IMR-90 (cell line): ENCODE data around the gene COPZ1. TPM values are rescaled to one million over a fixed set of nuclear protein-coding genes. Genes with fewer than 3 reads are reported as not detected.

Experiments
- ATAC-seq: fragments of 200-7000 bp; cut with Tn5 transposase; 2 replicates; pipeline ENCODE4 v1.9.1; 2020; ENCODE audit warnings: low read depth, mild to moderate bottlenecking, moderate library complexity
- BruUV-seq: library from RNA; stranded (reverse); fragments of 400-500 nt; replicated peaks from 2 replicates; lab custom pipeline; 2021; lab: Mats Ljungman, UMichigan
- CTCF ChIA-PET: fragments of 300-600 bp; formaldehyde crosslinking; extraction: SDS; loops from one replicate; lab custom pipeline; 2021; ENCODE audit warnings: antibody characterized with exemption; lab: Yijun Ruan, JAX
- POLR2A ChIA-PET: fragments of 300-600 bp; sonication (Branson Sonifier 250); formaldehyde crosslinking; loops from one replicate; lab custom pipeline; 2022; ENCODE audit warnings: antibody characterized with exemption; ENCODE audit not compliant: unreplicated experiment; lab: Charles Lee
- DNase-seq: peaks from one replicate; pipeline ENCODE4 v3.0.0; 2013
- H2AFZ ChIP-seq: replicated peaks from 2 replicates; pipeline ENCODE3; 2013; ENCODE audit warnings: low read length, mild to moderate bottlenecking; ENCODE audit not compliant: poor library complexity
- H2AK5ac ChIP-seq: 2 replicates; pipeline ENCODE4 v1.6.1; 2013; ENCODE audit warnings: low read depth, low read length, inconsistent platforms
- H2AK9ac ChIP-seq: replicated peaks from 2 replicates; pipeline ENCODE3; 2013; ENCODE audit warnings: mild to moderate bottlenecking, low read depth, low read length, moderate library complexity; ENCODE audit not compliant: poor library complexity
- H2BK120ac ChIP-seq: 2 replicates; pipeline ENCODE4 v1.6.1; 2013; ENCODE audit warnings: low read depth, low read length, inconsistent platforms
- H2BK15ac ChIP-seq: 3 replicates; pipeline ENCODE4 v1.6.1; 2013; ENCODE audit warnings: low read depth, low read length, inconsistent platforms
- H2BK20ac ChIP-seq: 2 replicates; pipeline ENCODE4 v1.6.1; 2013; ENCODE audit warnings: low read depth, mild to moderate bottlenecking, inconsistent platforms, low read length, moderate library complexity
- H2BK5ac ChIP-seq: 2 replicates; pipeline ENCODE4 v1.6.1; 2013; ENCODE audit warnings: mild to moderate bottlenecking, low read depth, low read length, inconsistent platforms; ENCODE audit not compliant: poor library complexity, severe bottlenecking
- H3K14ac ChIP-seq: replicated peaks from 2 replicates; pipeline ENCODE4 v1.6.1; 2013; ENCODE audit warnings: low read depth, low read length, inconsistent platforms
- H3K18ac ChIP-seq: 2 replicates; pipeline ENCODE4 v1.6.1; 2013; ENCODE audit warnings: low read depth, low read length, control low read depth
- H3K23ac ChIP-seq: 2 replicates; pipeline ENCODE4 v1.6.1; 2013; ENCODE audit warnings: low read depth, low read length, inconsistent platforms
- H3K27ac ChIP-seq: 2 replicates; pipeline ENCODE4 v1.5.1; 2013; ENCODE audit warnings: mild to moderate bottlenecking, control low read depth, low read length; ENCODE audit not compliant: insufficient read depth
- H3K27me3 ChIP-seq: 2 replicates; pipeline ENCODE4 v1.6.1; 2013; ENCODE audit warnings: low read length; ENCODE audit not compliant: control insufficient read depth, insufficient read depth
- H3K36me3 ChIP-seq: 2 replicates; pipeline ENCODE4 v1.6.1; 2013; ENCODE audit warnings: low read length, mixed read lengths; ENCODE audit not compliant: control insufficient read depth, insufficient read depth
- H3K4ac ChIP-seq: 2 replicates; pipeline ENCODE4 v1.6.1; 2013; ENCODE audit warnings: low read depth, low read length, inconsistent platforms
- H3K4me1 ChIP-seq: 2 replicates; pipeline ENCODE4 v1.6.1; 2013; ENCODE audit warnings: low read length, mixed read lengths; ENCODE audit not compliant: control insufficient read depth, insufficient read depth
- H3K4me2 ChIP-seq: 2 replicates; pipeline ENCODE4 v1.6.1; 2013; ENCODE audit warnings: low read depth, mild to moderate bottlenecking, control low read depth, low read length, moderate library complexity
- H3K4me3 ChIP-seq: 2 replicates; pipeline ENCODE4 v1.5.1; 2013; ENCODE audit warnings: low read depth, mild to moderate bottlenecking, control low read depth, low read length, moderate library complexity; ENCODE audit not compliant: insufficient read depth
- H3K56ac ChIP-seq: 2 replicates; pipeline ENCODE4 v1.6.1; 2013; ENCODE audit warnings: low read length, inconsistent platforms; ENCODE audit not compliant: insufficient read depth; ENCODE audit errors: extremely low read depth
- H3K79me1 ChIP-seq, 2 experiments: 2 replicates each; pipeline ENCODE4 v1.6.1; 2013; ENCODE audit warnings: low read length in 2 of 2, inconsistent platforms in 1 of 2, low read depth in 1 of 2
- H3K9ac ChIP-seq: 2 replicates; pipeline ENCODE4 v1.6.1; 2013; ENCODE audit warnings: low read depth, low read length, control low read depth
- H3K9me1 ChIP-seq: 2 replicates; pipeline ENCODE4 v1.6.1; 2013; ENCODE audit warnings: low read length, inconsistent platforms; ENCODE audit not compliant: insufficient read depth
- H3K9me3 ChIP-seq: 2 replicates; pipeline ENCODE4 v1.6.1; 2013; ENCODE audit warnings: low read length; ENCODE audit not compliant: control insufficient read depth, insufficient read depth
- H4K20me1 ChIP-seq: 2 replicates; pipeline ENCODE4 v1.6.1; 2013; ENCODE audit warnings: low read length, inconsistent platforms; ENCODE audit not compliant: insufficient read depth
- H4K5ac ChIP-seq: 2 replicates; pipeline ENCODE4 v1.6.1; 2013; ENCODE audit warnings: mild to moderate bottlenecking, low read depth, low read length, control low read depth
- H4K8ac ChIP-seq, 2 experiments: 2 replicates each; pipeline ENCODE4 v1.6.1; 2013; ENCODE audit warnings: low read depth in 2 of 2, low read length in 2 of 2, control low read depth in 1 of 2, inconsistent platforms in 1 of 2
- H4K91ac ChIP-seq: 2 replicates; pipeline ENCODE4 v1.6.1; 2013; ENCODE audit warnings: low read depth, low read length, inconsistent platforms; ENCODE audit not compliant: insufficient read depth
- CHD1 ChIP-seq: IDR thresholded peaks from 2 replicates; pipeline ENCODE4 v1.6.1; 2012; ENCODE audit warnings: low read depth, low read length, improper control_type of control experiment
- MAFK ChIP-seq: IDR thresholded peaks from 2 replicates; pipeline ENCODE4 v1.6.1; 2012; ENCODE audit warnings: low read depth, low read length, improper control_type of control experiment
- MAZ ChIP-seq: IDR thresholded peaks from 2 replicates; pipeline ENCODE4 v1.6.1; 2012; ENCODE audit warnings: low read depth, mild to moderate bottlenecking, low read length, improper control_type of control experiment, moderate library complexity, borderline replicate concordance
- POLR2A ChIP-seq: IDR thresholded peaks from 2 replicates; pipeline ENCODE4 v1.6.1; 2012; ENCODE audit warnings: mild to moderate bottlenecking, low read depth, low read length
- RAD21 ChIP-seq: IDR thresholded peaks from 2 replicates; pipeline ENCODE4 v1.6.1; 2012; ENCODE audit warnings: low read length, improper control_type of control experiment
- RCOR1 ChIP-seq: IDR thresholded peaks from 2 replicates; pipeline ENCODE4 v1.6.1; 2012; ENCODE audit warnings: mild to moderate bottlenecking, low read length, improper control_type of control experiment; ENCODE audit not compliant: insufficient replicate concordance
- RFX5 ChIP-seq: IDR thresholded peaks from 2 replicates; pipeline ENCODE4 v1.8.0; 2012; ENCODE audit warnings: low read depth, mild to moderate bottlenecking, low read length, moderate library complexity
- SMC3 ChIP-seq: fragments of 150-350 bp; IDR thresholded peaks from 2 replicates; pipeline ENCODE4 v1.6.1; 2016; ENCODE audit warnings: low read depth, mild to moderate bottlenecking, antibody characterized with exemption, low read length, moderate library complexity
- WGBS, 2 experiments: methylation state at CpG; one replicate each; pipeline versions ENCODE4 v1.1.5 to v1.1.7; 2013; ENCODE audit warnings: missing lambda C conversion rate in 2 of 2; ENCODE audit not compliant: insufficient read length in 1 of 2; ENCODE audit errors: extremely low coverage in 2 of 2; 5-methylcytosine and 5-hydroxymethylcytosine counted together
- dilution Hi-C: fragments of 300-500 bp; cut with HindIII; formaldehyde crosslinking; loops from one replicate; pipeline ENCODE4 v1.14.3; 2018; ENCODE audit warnings: low sequenced_read_pairs; ENCODE audit not compliant: unreplicated experiment
- in situ Hi-C: fragments of 300-500 bp; cut with MboI; formaldehyde crosslinking; loops from 3 replicates; pipeline ENCODE4 v1.14.3; 2019; ENCODE audit warnings: low sequenced_read_pairs, inconsistent platforms, mixed read lengths
- intact Hi-C: fragments of 100-400 bp; cut with micrococcal nuclease; formaldehyde crosslinking; loops from 2 replicates; pipeline ENCODE4 v1.10.0; 2022
- polyA plus RNA-seq, 3 experiments: library from polyadenylated mRNA; depleted of rRNA; stranded (reverse); fragments of >200 nt; gene quantifications; 2 replicates each; pipeline ENCODE4 v1.2.3, GENCODE V29; 2012; ENCODE audit warnings: low replicate concordance in 1 of 3
- total RNA-seq: library from RNA; depleted of rRNA; stranded (reverse); fragments of >200 nt; gene quantifications from 2 replicates; pipeline ENCODE4 v1.2.3, GENCODE V29; 2012

COPZ1 gene
- total and polyA plus RNA-seq, 2 of the 4 experiments (the other 2 are of a cell fraction): 187 to 382 TPM

GRCh38 chr12:54357506-54358190, 32.7 kb downstream of the COPZ1 start:
- in situ Hi-C loops: no loop called here
- H3K4me2 ChIP-seq: peak overlapping the region; percentile 89
- 80% methylated on average over 1 of the region's 2 CpGs; no CpG with 5 or more reads in 1 of the 2 experiments for WGBS, 2 experiments

More at GRCh38 chr12:54357506-54358190, 32.7 kb downstream of the COPZ1 start:
- Histone ChIP-seq H4K91ac (peak overlapping the region; percentile 27; the same call in 1 of the 2 replicates), H3K4ac (peak overlapping the region; percentile 99; the same call in 1 of the 2 replicates), H4K20me1 (no peaks in the 10 kb centered on the region), H3K4me1 (peaks cover 26% of the 10 kb centered on the region), H2AFZ (peak overlapping the region; percentile 74), H2BK120ac (peak overlapping the region; percentile 11), H3K18ac (no peak overlapping the region), H3K27ac (no peak overlapping the region), H3K9me3 (no peaks in the 10 kb centered on the region), H2BK5ac (no peak overlapping the region), H3K27me3 (no peaks in the 10 kb centered on the region), H4K8ac (peak overlapping the region; percentile 90 to 95; a peak in 2 of 4 replicates), H2BK20ac (0 out of 2 replicates have a peak overlapping the region, but pooled peaks have one; percentile 18), H2BK15ac (no peak overlapping the region), H3K36me3 (no peaks in the 10 kb centered on the region), H2AK9ac (peak overlapping the region; percentile 2), H3K79me1 (peaks cover 0 to 24% of the 10 kb centered on the region in 2 experiments; a peak in 2 of 4 replicates), H2AK5ac (peak overlapping the region; percentile 96; the same call in 1 of the 2 replicates), H3K56ac (no peak overlapping the region), H4K5ac (no peak overlapping the region), H3K14ac (peak overlapping the region; percentile 24; the same call in 1 of the 2 replicates), H3K9ac (no peak overlapping the region), H3K9me1 (peaks cover 20% of the 10 kb centered on the region; the same call in 1 of the 2 replicates), H3K23ac (peak overlapping the region; percentile 82), H3K4me3 (no peak overlapping the region)
- ATAC-seq (no peak), DNase-seq (no peak)
- no TSS peak for BruUV-seq
- POLR2A ChIA-PET: no interaction called here
- intact Hi-C loops (loop anchor here (2.0 kb wide), 1 partner anchor 19 kb away; no protein-coding TSS in a partner anchor), dilution Hi-C loops (no loop called here)
- TF ChIP-seq MAFK (no peak), MAZ (no peak), RAD21 (no peak), RFX5 (no peak), POLR2A (no peak), CHD1 (no peak), RCOR1 (no peak), SMC3 (no peak)
- CTCF ChIA-PET: interaction anchor here (0.6 to 1.2 kb wide), 2 partner anchors 13 to 82 kb away, joined by 3 read pairs; no protein-coding TSS in a partner anchor
